ENCODE measurements around the gene KCNIP1. TPM values are rescaled to one million over a fixed set of nuclear protein-coding genes. Genes with fewer than 3 reads are reported as not detected.

The KCNIP1 gene
- total and polyA plus RNA-seq, 9 of the 15 experiments (the other 6 are each of a cell fraction or from before 2014, with no cell fraction given): not detected

DNA sequence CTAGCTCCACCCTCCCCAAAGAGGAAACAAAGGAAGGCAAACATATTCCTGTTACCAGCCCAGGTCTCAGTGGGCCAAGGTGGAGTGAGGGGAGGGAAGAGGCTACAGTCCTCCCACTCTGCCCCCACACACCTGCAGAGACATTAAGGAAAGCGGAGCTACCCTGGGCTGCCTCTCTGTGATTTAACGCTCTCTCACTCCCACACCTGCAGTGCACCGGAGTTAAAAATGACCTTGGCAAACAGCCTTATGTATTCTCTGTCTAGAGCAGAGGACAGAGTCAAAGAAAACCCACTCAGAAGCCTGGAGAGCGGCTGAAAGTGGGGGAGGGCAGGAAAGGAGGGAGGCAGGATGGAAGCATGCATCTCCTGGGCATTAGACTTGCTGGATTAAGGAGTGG is 32.7 kb downstream of the KCNIP1 start:
- Histone ChIP-seq H3K4me3 (no peak overlapping the region), H3K79me2 (ENCODE audit: control insufficient read depth, insufficient read depth, low read length) (no peaks in the 10 kb centered on the region), H3K27ac (ENCODE audit: extremely low read depth, low read depth, low read length) (no peak overlapping the region), H3K4me1 (replicated peaks in 1 of 2; ENCODE audit: control insufficient read depth in 2 of 2, insufficient read depth in 2 of 2, low read length in 2 of 2) (no peaks in the 10 kb centered on the region), H4K20me1 (replicated peaks; ENCODE audit: control insufficient read depth, insufficient read depth, low read length) (0 out of 2 replicates have a peak, but pooled peaks cover 5% of the 10 kb centered on the region), H3K9ac (ENCODE audit: insufficient read depth in 1 of 2, low read depth in 2 of 2, low read length in 2 of 2) (no peak overlapping the region), H3K9me1 (ENCODE audit: control insufficient read depth, insufficient read depth, low read length) (no peaks in the 10 kb centered on the region), H3K4me2 (ENCODE audit: insufficient read depth, low read length) (no peak overlapping the region), H3K36me3 (ENCODE audit: control insufficient read depth, insufficient read depth, low read length) (no peaks in the 10 kb centered on the region), H2AFZ (ENCODE audit: low read depth, low read length) (no peak overlapping the region), H3K27me3 (ENCODE audit: control insufficient read depth in 2 of 2, insufficient read depth in 2 of 2, low read length in 2 of 2) (peaks cover 0 to 8% of the 10 kb centered on the region in 2 experiments; a peak in 3 of 5 replicates), H3K9me3 (replicated peaks; ENCODE audit: control insufficient read depth, insufficient read depth, low read depth, low read length) (no peaks in the 10 kb centered on the region)
- ATAC-seq (no peak), DNase-seq (ENCODE audit: extremely low read depth in 1 of 4, low spot score in 3 of 4) (no peak), FAIRE-seq (no peak)
- no peak for TF ChIP-seq ZNF121 (CRISPR knock-in tag; conservative IDR thresholded peaks at IDR 0.05)
- no peak for TF ChIP-seq XRCC4 (IDR thresholded peaks at IDR 0.05; ENCODE audit: extremely low read depth, insufficient read depth, insufficient read length)
- TF ChIP-seq, protein P1, sequence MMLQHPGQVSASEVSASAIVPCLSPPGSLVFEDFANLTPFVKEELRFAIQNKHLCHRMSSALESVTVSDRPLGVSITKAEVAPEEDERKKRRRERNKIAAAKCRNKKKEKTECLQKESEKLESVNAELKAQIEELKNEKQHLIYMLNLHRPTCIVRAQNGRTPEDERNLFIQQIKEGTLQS (IDR thresholded peaks at IDR 0.05): no peak
- TF ChIP-seq, protein P1 (CRISPR knock-in tag; conservative IDR thresholded peaks at IDR 0.05): no peak
- no peak for TF ChIP-seq ZNF232 (CRISPR knock-in tag; IDR thresholded peaks at IDR 0.05)
- no peak for TF ChIP-seq SP1 (CRISPR knock-in tag; IDR thresholded peaks at IDR 0.05)
- TF ChIP-seq, protein P2, sequence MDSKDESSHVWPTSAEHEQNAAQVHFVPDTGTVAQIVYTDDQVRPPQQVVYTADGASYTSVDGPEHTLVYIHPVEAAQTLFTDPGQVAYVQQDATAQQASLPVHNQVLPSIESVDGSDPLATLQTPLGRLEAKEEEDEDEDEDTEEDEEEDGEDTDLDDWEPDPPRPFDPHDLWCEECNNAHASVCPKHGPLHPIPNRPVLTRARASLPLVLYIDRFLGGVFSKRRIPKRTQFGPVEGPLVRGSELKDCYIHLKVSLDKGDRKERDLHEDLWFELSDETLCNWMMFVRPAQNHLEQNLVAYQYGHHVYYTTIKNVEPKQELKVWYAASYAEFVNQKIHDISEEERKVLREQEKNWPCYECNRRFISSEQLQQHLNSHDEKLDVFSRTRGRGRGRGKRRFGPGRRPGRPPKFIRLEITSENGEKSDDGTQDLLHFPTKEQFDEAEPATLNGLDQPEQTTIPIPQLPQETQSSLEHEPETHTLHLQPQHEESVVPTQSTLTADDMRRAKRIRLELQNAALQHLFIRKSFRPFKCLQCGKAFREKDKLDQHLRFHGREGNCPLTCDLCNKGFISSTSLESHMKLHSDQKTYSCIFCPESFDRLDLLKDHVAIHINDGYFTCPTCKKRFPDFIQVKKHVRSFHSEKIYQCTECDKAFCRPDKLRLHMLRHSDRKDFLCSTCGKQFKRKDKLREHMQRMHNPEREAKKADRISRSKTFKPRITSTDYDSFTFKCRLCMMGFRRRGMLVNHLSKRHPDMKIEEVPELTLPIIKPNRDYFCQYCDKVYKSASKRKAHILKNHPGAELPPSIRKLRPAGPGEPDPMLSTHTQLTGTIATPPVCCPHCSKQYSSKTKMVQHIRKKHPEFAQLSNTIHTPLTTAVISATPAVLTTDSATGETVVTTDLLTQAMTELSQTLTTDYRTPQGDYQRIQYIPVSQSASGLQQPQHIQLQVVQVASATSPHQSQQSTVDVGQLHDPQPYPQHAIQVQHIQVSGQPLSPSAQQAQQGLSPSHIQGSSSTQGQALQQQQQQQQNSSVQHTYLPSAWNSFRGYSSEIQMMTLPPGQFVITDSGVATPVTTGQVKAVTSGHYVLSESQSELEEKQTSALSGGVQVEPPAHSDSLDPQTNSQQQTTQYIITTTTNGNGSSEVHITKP (IDR thresholded peaks at IDR 0.05; ENCODE audit: partially characterized antibody): no peak
- no peak for TF ChIP-seq CHD4 (IDR thresholded peaks at IDR 0.05; ENCODE audit: insufficient read depth, insufficient replicate concordance, low read depth, low read length, poor library complexity, severe bottlenecking)
- TF ChIP-seq, protein P3, sequence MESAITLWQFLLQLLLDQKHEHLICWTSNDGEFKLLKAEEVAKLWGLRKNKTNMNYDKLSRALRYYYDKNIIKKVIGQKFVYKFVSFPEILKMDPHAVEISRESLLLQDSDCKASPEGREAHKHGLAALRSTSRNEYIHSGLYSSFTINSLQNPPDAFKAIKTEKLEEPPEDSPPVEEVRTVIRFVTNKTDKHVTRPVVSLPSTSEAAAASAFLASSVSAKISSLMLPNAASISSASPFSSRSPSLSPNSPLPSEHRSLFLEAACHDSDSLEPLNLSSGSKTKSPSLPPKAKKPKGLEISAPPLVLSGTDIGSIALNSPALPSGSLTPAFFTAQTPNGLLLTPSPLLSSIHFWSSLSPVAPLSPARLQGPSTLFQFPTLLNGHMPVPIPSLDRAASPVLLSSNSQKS (CRISPR knock-in tag; IDR thresholded peaks at IDR 0.05): no peak
- 0% methylated on average over 3 of the region's 4 CpGs for WGBS (ENCODE audit: insufficient coverage, low coverage, missing lambda C conversion rate)
- in situ Hi-C loops (cut with MboI): no loop called here
- ChIA-PET CTCF (ENCODE audit: low intra/inter-chr PET ratio) (no interaction called here), POLR2A (interaction anchor here (1.0 kb wide), 1 partner anchor 39 kb away, joined by 5 read pairs; no protein-coding TSS in a partner anchor)
- intact Hi-C loops (cut with micrococcal nuclease): no loop called here
- no TSS peak for BruUV-seq (replicated peaks)
